K562 (cell line): ENCODE measurements around the gene PACS1. TPM values are rescaled to one million over a fixed set of nuclear protein-coding genes. Genes with fewer than 3 reads are reported as not detected.

Experiments
- ATF7 ChIP-seq: fragments of 450-650 bp; IDR thresholded peaks from 2 replicates; pipeline ENCODE4 v1.7.1; 2014; ENCODE audit warnings: mild to moderate bottlenecking, moderate library complexity
- BCOR ChIP-seq: fragments of 450-650 bp; IDR thresholded peaks from 2 replicates; pipeline ENCODE4 v1.6.1; 2016
- BHLHE40 ChIP-seq: IDR thresholded peaks from 2 replicates; pipeline ENCODE4 v1.6.1; 2011; ENCODE audit warnings: low read length, improper control_type of control experiment
- DPF2 ChIP-seq: fragments of 450-650 bp; IDR thresholded peaks from 2 replicates; pipeline ENCODE4 v1.6.1; 2016
- EP400 ChIP-seq: fragments of 450-650 bp; IDR thresholded peaks from 2 replicates; pipeline ENCODE4 v1.6.1; 2017; ENCODE audit warnings: antibody characterized with exemption, mild to moderate bottlenecking, moderate library complexity
- ESRRA ChIP-seq: fragments of 450-650 bp; IDR thresholded peaks from 2 replicates; pipeline ENCODE4 v1.6.1; 2014; ENCODE audit warnings: low read depth, mild to moderate bottlenecking, moderate library complexity, borderline replicate concordance
- ESRRB ChIP-seq: fragments of 250-450 bp; sonication (Bioruptor Pico); IDR thresholded peaks from 2 replicates; pipeline ENCODE4 v1.5.0; 2020; ENCODE audit warnings: mild to moderate bottlenecking, moderate library complexity, borderline replicate concordance
- HDAC3 ChIP-seq: fragments of 450-650 bp; IDR thresholded peaks from 2 replicates; pipeline ENCODE4 v1.6.1; 2018; ENCODE audit warnings: borderline replicate concordance, mild to moderate bottlenecking, moderate library complexity; ENCODE audit not compliant: partially characterized antibody
- ILF3 ChIP-seq: fragments of 450-650 bp; IDR thresholded peaks from 2 replicates; pipeline ENCODE4 v1.6.1; 2018; ENCODE audit warnings: antibody characterized with exemption, mild to moderate bottlenecking, moderate library complexity, borderline replicate concordance
- ILK ChIP-seq: fragments of 450-650 bp; IDR thresholded peaks from 2 replicates; pipeline ENCODE4 v1.6.1; 2016; ENCODE audit warnings: missing genetic modification characterization, low read depth, mild to moderate bottlenecking, missing compliant biosample characterization, moderate library complexity, borderline replicate concordance
- JUN ChIP-seq, 2 experiments: sonication (generic) in 1 of 2; formaldehyde crosslinking in 1 of 2; IDR thresholded peaks; 2 replicates each; pipeline versions ENCODE4 v1.6.1 to v1.8.0; 2012 to 2022; ENCODE audit warnings: borderline replicate concordance in 2 of 2, mild to moderate bottlenecking in 2 of 2, improper control_type of control experiment in 1 of 2, low read depth in 1 of 2, low read length in 1 of 2, missing genetic modification reagents in 1 of 2
- JUND ChIP-seq, 2 experiments: IDR thresholded peaks; 2 replicates in 1 of 2; 3 replicates in 1 of 2; pipeline ENCODE4 v1.6.1; 2011; ENCODE audit warnings: borderline replicate concordance in 2 of 2, low read depth in 2 of 2, low read length in 2 of 2, improper control_type of control experiment in 1 of 2, missing biosample characterization in 1 of 2, missing genetic modification characterization in 1 of 2, missing genetic modification reagents in 1 of 2
- MCM3 ChIP-seq: fragments of 450-650 bp; IDR thresholded peaks from 2 replicates; pipeline ENCODE4 v1.6.1; 2016
- MLX ChIP-seq, 2 experiments: fragments of 450-650 bp in 1 of 2; sonication (generic) in 1 of 2; formaldehyde crosslinking; conservative IDR thresholded peaks; 2 replicates each; pipeline versions ENCODE4 v1.4.0 to v1.8.1; 2020 to 2022; ENCODE audit warnings: mild to moderate bottlenecking in 1 of 2, missing genetic modification reagents in 1 of 2
- NCOA1 ChIP-seq: fragments of 450-650 bp; IDR thresholded peaks from 2 replicates; pipeline ENCODE4 v1.6.1; 2016; ENCODE audit warnings: low read depth
- PTBP1 ChIP-seq: fragments of 200-400 bp; formaldehyde crosslinking; IDR thresholded peaks from 2 replicates; pipeline ENCODE4 v1.6.1; 2017; ENCODE audit warnings: low read depth, low read length
- RCOR1 ChIP-seq, 2 experiments: IDR thresholded peaks; 2 replicates each; pipeline ENCODE4 v1.6.1; 2012; ENCODE audit warnings: low read depth in 2 of 2, low read length in 2 of 2, borderline replicate concordance in 1 of 2, improper control_type of control experiment in 1 of 2
- SMARCA4 ChIP-seq: fragments of 450-650 bp; IDR thresholded peaks from 2 replicates; pipeline ENCODE4 v1.6.1; 2016
- SP1 ChIP-seq: sonication (generic); formaldehyde crosslinking; IDR thresholded peaks from 2 replicates; pipeline ENCODE4 v1.8.1; 2022; ENCODE audit warnings: mild to moderate bottlenecking, missing genetic modification reagents
- TARDBP ChIP-seq: fragments of 450-650 bp; IDR thresholded peaks from 2 replicates; pipeline ENCODE4 v1.6.1; 2016
- TEAD1 ChIP-seq, 2 experiments: fragments of 450-650 bp in 1 of 2; sonication (generic) in 1 of 2; formaldehyde crosslinking; IDR thresholded peaks; 2 replicates each; pipeline versions ENCODE4 v1.4.0 to v1.8.0; 2020 to 2022; ENCODE audit warnings: mild to moderate bottlenecking in 2 of 2, missing genetic modification reagents in 1 of 2
- TEAD4 ChIP-seq, 2 experiments: sonication (generic) in 1 of 2; formaldehyde crosslinking in 1 of 2; IDR thresholded peaks; 2 replicates each; pipeline versions ENCODE4 v1.6.1 to v1.8.0; 2012 to 2022; ENCODE audit warnings: borderline replicate concordance in 1 of 2, inconsistent platforms in 1 of 2, low read length in 1 of 2, mild to moderate bottlenecking in 1 of 2, missing genetic modification reagents in 1 of 2
- ZFX ChIP-seq: sonication (generic); formaldehyde crosslinking; IDR thresholded peaks from 2 replicates; pipeline ENCODE4 v1.8.0; 2022; ENCODE audit warnings: mild to moderate bottlenecking, missing genetic modification reagents, moderate library complexity
- ZNF830 ChIP-seq: fragments of 250-450 bp; sonication (Bioruptor Pico); IDR thresholded peaks from 2 replicates; pipeline ENCODE4 v1.5.0; 2021; ENCODE audit warnings: mild to moderate bottlenecking
- polyA plus RNA-seq, 8 experiments: library from polyadenylated mRNA; depleted of rRNA in 4 of 8; stranded (reverse) in 5 of 8; unstranded in 3 of 8; fragments of >200 nt; fragmentation: Nextera tagmentation in 2 of 8; fragmentation: Illumina TruSeq in 1 of 8; extraction: Ambion mirVana in 2 of 8; extraction: Trizol in 1 of 8; gene quantifications; 2 replicates each; pipeline versions ENCODE4 v1.2.1 to v1.2.3, GENCODE V29; 2011 to 2014; ENCODE audit warnings: inconsistent platforms in 1 of 8, missing spikeins in 1 of 8
- total RNA-seq, 7 experiments: library from RNA; depleted of rRNA in 6 of 7; stranded (reverse); fragments of >200 nt in 6 of 7; fragmentation: Illumina TruSeq in 2 of 7; extraction: Trizol in 2 of 7; gene quantifications; 2 replicates each; pipeline versions ENCODE4 v1.2.1 to v1.2.3, GENCODE V29; 2011 to 2021; ENCODE audit warnings: low replicate concordance in 1 of 7
- TF ChIP-seq, protein P1 (sequence below): fragments of 450-650 bp; IDR thresholded peaks from 2 replicates; pipeline ENCODE4 v1.6.1; 2016
- TF ChIP-seq, protein P2 (sequence below): sonication (generic); formaldehyde crosslinking; IDR thresholded peaks from 2 replicates; pipeline ENCODE4 v1.9.0; 2022; ENCODE audit warnings: mild to moderate bottlenecking, missing genetic modification reagents

Gene PACS1
- total and polyA plus RNA-seq, 9 of the 15 experiments (the other 6 are each of a cell fraction or from before 2014, with no cell fraction given): 0.34 to 28.1 (median 8.5) TPM

DNA sequence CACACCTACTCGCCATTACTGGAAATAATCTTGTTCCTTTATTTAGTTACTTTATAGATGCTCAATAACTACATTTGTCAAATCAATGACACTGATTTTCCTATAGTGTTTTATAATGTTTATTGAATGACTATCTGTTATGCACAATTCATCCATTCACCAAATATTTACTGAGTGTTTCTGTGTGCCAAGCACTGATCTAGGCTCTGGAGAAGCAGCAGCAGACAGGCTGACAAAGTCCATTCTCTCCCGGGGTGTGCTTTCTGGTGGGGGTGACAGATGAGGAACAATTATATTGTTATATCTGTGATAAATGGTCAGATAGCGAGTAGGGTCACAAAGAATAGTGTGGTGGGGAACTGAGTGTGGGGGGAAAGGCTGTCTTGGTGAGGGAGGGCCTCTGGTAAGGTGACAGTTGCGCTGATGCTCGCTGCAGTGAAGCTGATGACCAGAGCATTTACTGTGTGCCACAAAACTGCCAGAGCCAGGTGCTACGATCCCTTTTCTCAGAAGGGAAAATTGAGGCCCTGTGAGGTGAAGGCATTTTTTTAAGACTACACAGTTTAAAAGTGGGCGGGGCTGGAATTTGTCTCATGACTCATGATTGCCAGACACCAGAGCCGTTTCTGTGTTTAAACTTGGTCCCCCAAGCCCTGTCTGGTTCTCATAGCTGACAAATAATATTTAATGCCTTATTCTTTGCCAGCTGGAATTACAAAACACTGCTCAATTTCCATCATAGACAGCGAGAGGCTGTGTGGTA is 10.2 kb downstream of the PACS1 start (continued):
- TF ChIP-seq, protein P1, sequence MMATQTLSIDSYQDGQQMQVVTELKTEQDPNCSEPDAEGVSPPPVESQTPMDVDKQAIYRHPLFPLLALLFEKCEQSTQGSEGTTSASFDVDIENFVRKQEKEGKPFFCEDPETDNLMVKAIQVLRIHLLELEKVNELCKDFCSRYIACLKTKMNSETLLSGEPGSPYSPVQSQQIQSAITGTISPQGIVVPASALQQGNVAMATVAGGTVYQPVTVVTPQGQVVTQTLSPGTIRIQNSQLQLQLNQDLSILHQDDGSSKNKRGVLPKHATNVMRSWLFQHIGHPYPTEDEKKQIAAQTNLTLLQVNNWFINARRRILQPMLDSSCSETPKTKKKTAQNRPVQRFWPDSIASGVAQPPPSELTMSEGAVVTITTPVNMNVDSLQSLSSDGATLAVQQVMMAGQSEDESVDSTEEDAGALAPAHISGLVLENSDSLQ: peak; percentile 54
- TF ChIP-seq HDAC3 (no peak), ILK (tag) (no peak), ATF7 (0 out of 2 replicates have a peak, but pooled peaks have one; percentile 16), ILF3 (no peak), BCOR (peak; percentile 62; the same call in 1 of the 2 replicates), JUND (IDR thresholded peaks at IDR 0.05; ENCODE audit: borderline replicate concordance, low read depth, low read length) (peak; percentile 73; the same call in 1 of the 2 replicates), JUND (tag; IDR thresholded peaks at IDR 0.05; ENCODE audit: borderline replicate concordance, low read depth, low read length) (peak; percentile 70; the same call in 1 of the 3 replicates), TEAD1 (CRISPR knock-in tag; IDR thresholded peaks at IDR 0.05) (0 out of 4 replicates have a peak, but pooled peaks of 1 of the 2 experiments have one; percentile 53), TEAD4 (IDR thresholded peaks at IDR 0.05; ENCODE audit: low read length) (0 out of 2 replicates have a peak, but pooled peaks have one; percentile 39), TEAD4 (CRISPR knock-in tag; IDR thresholded peaks at IDR 0.05; ENCODE audit: borderline replicate concordance) (no peak), ZFX (CRISPR knock-in tag) (0 out of 2 replicates have a peak, but pooled peaks have one; percentile 21), ZNF830 (CRISPR knock-in tag) (no peak), NCOA1 (no peak), SMARCA4 (0 out of 2 replicates have a peak, but pooled peaks have one; percentile 19), TARDBP (0 out of 2 replicates have a peak, but pooled peaks have one; percentile 14), MCM3 (no peak), JUN (IDR thresholded peaks at IDR 0.05; ENCODE audit: borderline replicate concordance, low read depth, low read length) (0 out of 2 replicates have a peak, but pooled peaks have one; percentile 1), JUN (CRISPR knock-in tag; IDR thresholded peaks at IDR 0.05; ENCODE audit: borderline replicate concordance) (no peak), PTBP1 (no peak), SP1 (CRISPR knock-in tag) (peak; percentile 31; the same call in 1 of the 2 replicates), DPF2 (0 out of 2 replicates have a peak, but pooled peaks have one; percentile 41), EP400 (0 out of 2 replicates have a peak, but pooled peaks have one; percentile 13), ESRRA (peak; percentile 95), MLX (CRISPR knock-in tag; conservative IDR thresholded peaks at IDR 0.05) (no peak), RCOR1 (IDR thresholded peaks at IDR 0.05; ENCODE audit: borderline replicate concordance in 1 of 2, low read depth in 2 of 2, low read length in 2 of 2) (peak in 1 of 2 experiments; percentile 75; a peak in 1 of 4 replicates), ESRRB (CRISPR knock-in tag) (no peak), BHLHE40 (no peak)
- TF ChIP-seq, protein P2, sequence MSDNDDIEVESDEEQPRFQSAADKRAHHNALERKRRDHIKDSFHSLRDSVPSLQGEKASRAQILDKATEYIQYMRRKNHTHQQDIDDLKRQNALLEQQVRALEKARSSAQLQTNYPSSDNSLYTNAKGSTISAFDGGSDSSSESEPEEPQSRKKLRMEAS: no peak
